Endodermal cell (in vitro differentiated cells): ENCODE measurements around the gene VPS33B. TPM values are rescaled to one million over a fixed set of nuclear protein-coding genes. Genes with fewer than 3 reads are reported as not detected.

ENCODE experiments used
- DNase-seq: peaks from one replicate; pipeline ENCODE4 v3.0.0-alpha.2; 2017
- H3K27ac ChIP-seq: 2 replicates; pipeline ENCODE4 v1.5.1; 2013; ENCODE audit warnings: mild to moderate bottlenecking, low read depth, low read length, moderate library complexity
- H3K27me3 ChIP-seq: 2 replicates; pipeline ENCODE4 v1.6.1; 2013; ENCODE audit warnings: mild to moderate bottlenecking, low read length, moderate library complexity; ENCODE audit not compliant: insufficient read depth, control insufficient read depth, poor library complexity, severe bottlenecking
- H3K36me3 ChIP-seq: 2 replicates; pipeline ENCODE4 v1.7.0; 2013; ENCODE audit warnings: mild to moderate bottlenecking, low read length, moderate library complexity; ENCODE audit not compliant: control insufficient read depth, insufficient read depth
- H3K4me1 ChIP-seq: one replicate; pipeline ENCODE4 v1.7.0; 2013; ENCODE audit warnings: low read length; ENCODE audit not compliant: control insufficient read depth, insufficient read depth
- H3K4me3 ChIP-seq: 2 replicates; pipeline ENCODE4 v1.5.1; 2013; ENCODE audit warnings: mild to moderate bottlenecking, low read length, moderate library complexity
- H3K9ac ChIP-seq: 2 replicates; pipeline ENCODE4 v1.6.1; 2013; ENCODE audit warnings: mild to moderate bottlenecking, low read length, moderate library complexity; ENCODE audit not compliant: poor library complexity, severe bottlenecking; ENCODE audit errors: extremely low read depth
- H3K9me3 ChIP-seq: 2 replicates; pipeline ENCODE4 v1.6.1; 2013; ENCODE audit warnings: mild to moderate bottlenecking, low read length, moderate library complexity; ENCODE audit not compliant: control insufficient read depth
- H3K27ac Mint-ChIP-seq: 2 replicates; pipeline ENCODE4 v1.8.0; 2020; ENCODE audit warnings: mixed read lengths
- H3K27me3 Mint-ChIP-seq: 2 replicates; pipeline ENCODE4 v1.8.0; 2021; ENCODE audit warnings: mild to moderate bottlenecking, mixed read lengths; ENCODE audit not compliant: insufficient read depth
- H3K36me3 Mint-ChIP-seq: 2 replicates; pipeline ENCODE4 v1.8.0; 2020; ENCODE audit warnings: low read depth, mixed read lengths
- H3K4me1 Mint-ChIP-seq: 2 replicates; pipeline ENCODE4 v1.8.0; 2020; ENCODE audit warnings: mixed read lengths
- H3K4me3 Mint-ChIP-seq: 2 replicates; pipeline ENCODE4 v1.8.0; 2020; ENCODE audit warnings: mild to moderate bottlenecking, moderate library complexity, mixed read lengths
- H3K9me3 Mint-ChIP-seq: 2 replicates; pipeline ENCODE4 v1.8.0; 2020; ENCODE audit warnings: mild to moderate bottlenecking, mixed read lengths
- CTCF ChIP-seq: fragments of 200-600 bp; sonication (generic); conservative IDR thresholded peaks from 2 replicates; pipeline ENCODE4 v1.5.0; 2021; ENCODE audit warnings: antibody characterized with exemption, mild to moderate bottlenecking
- WGBS, 2 experiments: methylation state at CpG; one replicate each; pipeline versions ENCODE4 v1.1.5 to v1.1.7; 2013; ENCODE audit warnings: missing lambda C conversion rate in 2 of 2, mixed read lengths in 1 of 2; ENCODE audit not compliant: insufficient coverage in 1 of 2, insufficient read length in 1 of 2; 5-methylcytosine and 5-hydroxymethylcytosine counted together
- total RNA-seq, 2 donors: library from RNA; stranded (reverse); fragmentation: NEBNext Ultra II Directional in 1 of 2; extraction: Animal tissue kit (Norgen Biotek cat#: 25700) in 1 of 2; gene quantifications; 2 replicates in 1 of 2; 3 replicates in 1 of 2; pipeline ENCODE4 v1.2.1, GENCODE V29; 2021

The VPS33B gene
- total RNA-seq, 2 donors from 2014 or later = 22.4 to 25.0 TPM

DNA sequence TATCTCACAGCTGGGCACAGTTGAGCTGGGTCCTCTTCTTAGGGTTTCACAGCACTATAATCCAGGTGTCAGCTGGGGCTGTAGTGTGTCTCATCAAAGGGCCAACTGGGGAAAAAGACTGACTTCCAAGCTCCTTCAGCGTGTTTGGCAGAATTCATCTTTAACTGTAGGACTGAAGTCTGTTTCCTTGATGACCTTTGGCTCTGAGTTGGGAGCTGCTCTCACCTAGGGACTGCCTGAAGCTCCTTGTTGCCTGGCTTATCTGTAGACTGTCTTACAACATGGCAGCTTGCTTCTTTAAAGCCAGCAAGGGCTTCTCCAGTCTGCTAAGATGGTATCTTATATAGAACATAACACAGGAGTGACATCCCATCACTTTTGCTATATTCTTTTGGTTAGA, 5.3 kb upstream of the VPS33B start:
- Histone ChIP-seq H3K9ac (no peak overlapping the region), H3K4me3 (no peak overlapping the region), H3K36me3 (no peaks in the 10 kb centered on the region), H3K4me1 (no peaks in the 10 kb centered on the region), H3K9me3 (no peaks in the 10 kb centered on the region), H3K27ac (no peak overlapping the region), H3K27me3 (no peaks in the 10 kb centered on the region)
- WGBS, 2 experiments = 84 to 100% methylated on average over 1 of the region's 1 CpG
- Mint-ChIP-seq H3K27ac (no peak overlapping the region), H3K36me3 (no peaks in the 10 kb centered on the region), H3K4me3 (no peak overlapping the region), H3K9me3 (no peaks in the 10 kb centered on the region), H3K4me1 (peaks cover 4% of the 10 kb centered on the region), H3K27me3 (no peaks in the 10 kb centered on the region)
- TF ChIP-seq CTCF = no peak
- no peak for DNase-seq

DNA sequence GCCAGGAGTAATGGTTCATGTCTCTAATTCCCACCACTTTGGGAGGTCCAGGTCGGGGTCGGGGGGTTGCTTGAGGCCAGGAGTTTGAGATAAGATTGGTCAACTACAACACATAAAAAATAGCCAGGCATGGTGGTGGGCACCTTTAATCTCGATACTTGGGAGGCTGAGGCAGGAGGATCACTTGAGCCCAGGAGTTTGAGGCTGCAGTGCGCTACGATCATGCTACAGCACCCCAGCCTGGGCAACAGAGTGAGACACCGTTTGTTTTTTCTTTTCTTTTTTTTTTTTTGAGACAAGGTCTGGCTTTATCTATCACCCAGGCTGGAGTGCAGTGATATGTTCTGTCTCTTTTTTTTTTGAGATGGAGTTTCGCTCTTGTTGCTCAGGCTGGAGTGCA, 1.3 kb upstream of the VPS33B start:
- no peak overlapping the region for H3K4me3 Mint-ChIP-seq
- no peaks in the 10 kb centered on the region for H3K9me3 ChIP-seq
- no peak overlapping the region for H3K27ac Mint-ChIP-seq
- no peak overlapping the region for H3K27ac ChIP-seq
- H3K9me3 Mint-ChIP-seq = no peaks in the 10 kb centered on the region
- H3K36me3 Mint-ChIP-seq = peaks cover 3% of the 10 kb centered on the region
- DNase-seq = no peak
- WGBS, 2 experiments = 93 to 100% methylated on average over 6 to 7 of the region's 7 CpGs
- no peaks in the 10 kb centered on the region for H3K4me1 ChIP-seq
- H3K9ac ChIP-seq = no peak overlapping the region
- H3K27me3 Mint-ChIP-seq = no peaks in the 10 kb centered on the region
- H3K4me3 ChIP-seq = no peak overlapping the region
- no peak for TF ChIP-seq CTCF
- no peaks in the 10 kb centered on the region for H3K36me3 ChIP-seq
- H3K4me1 Mint-ChIP-seq = peaks cover 15% of the 10 kb centered on the region
- H3K27me3 ChIP-seq = no peaks in the 10 kb centered on the region

DNA sequence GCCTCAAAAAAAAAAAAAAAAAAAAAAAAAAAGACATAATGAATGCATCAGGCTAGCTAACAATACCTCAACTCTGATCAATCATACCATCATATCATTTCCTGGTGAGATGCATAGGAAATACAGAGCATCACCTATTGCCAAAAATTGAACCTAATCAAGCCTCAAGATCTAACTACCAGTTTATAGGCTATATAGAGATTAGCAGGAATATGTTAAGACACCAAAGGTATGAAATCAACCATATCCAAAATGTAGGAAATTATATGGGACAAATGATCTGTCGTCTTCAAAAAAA, 387 bp upstream of the VPS33B start:
- Mint-ChIP-seq H3K27ac (peak overlapping the region; percentile 95), H3K4me3 (peak overlapping the region; percentile 96), H3K9me3 (no peaks in the 10 kb centered on the region), H3K27me3 (no peaks in the 10 kb centered on the region), H3K4me1 (peaks cover 20% of the 10 kb centered on the region), H3K36me3 (peaks cover 11% of the 10 kb centered on the region)
- H3K4me3 ChIP-seq = peak overlapping the region; percentile 96
- H3K36me3 ChIP-seq = no peaks in the 10 kb centered on the region
- TF ChIP-seq CTCF = no peak
- no peaks in the 10 kb centered on the region for H3K9me3 ChIP-seq
- H3K27ac ChIP-seq = no peak overlapping the region
- no peak for DNase-seq
- H3K27me3 ChIP-seq = no peaks in the 10 kb centered on the region
- WGBS, 2 experiments = 50 to 76% methylated on average over 1 of the region's 1 CpG
- H3K9ac ChIP-seq = peak overlapping the region; percentile 70
- H3K4me1 ChIP-seq = no peaks in the 10 kb centered on the region
